Esophagus mucosa (tissue), 1 donor: ENCODE measurements around the gene ZNF185. TPM values are rescaled to one million over a fixed set of nuclear protein-coding genes. Genes with fewer than 3 reads are reported as not detected.
A peak's percentile ranks its signal among the peaks of the same experiment; 100 is the strongest.

Experiments used
- ATAC-seq: fragments of 200-7000 bp; cut with Tn5 transposase; one replicate; pipeline ENCODE4 v1.9.1; 2020
- total RNA-seq: library from RNA; stranded (reverse); gene quantifications from one replicate; pipeline ENCODE4 v1.2.4, GENCODE V29; 2023
- donor health status: DM: yes; HTN: yes; CAD: no.

The ZNF185 gene
- 341 TPM for total RNA-seq

GRCh38 chrX:152897222-152898131 is at the start of gene ZNF185:
Gene ZNF185 (plus strand): TSS chrX:152898067. CDS start chrX:152914490, 16,423 bp downstream.
- ATAC-seq, result peak; percentile 49

GRCh38 chrX:152850465-152850864 is 47.4 kb upstream of the ZNF185 start:
- ATAC-seq, result no peak

- ATAC-seq, result no peak
Observed at GRCh38 chrX:152853986-152854385, 43.9 kb upstream of the ZNF185 start.

- ATAC-seq, result peak; percentile 74
Observed at GRCh38 chrX:152861116-152861515, 36.8 kb upstream of the ZNF185 start.

GRCh38 chrX:152861826-152862225 is 36.0 kb upstream of the ZNF185 start:
- no peak for ATAC-seq

GRCh38 chrX:152865232-152865920 is 32.5 kb upstream of the ZNF185 start:
- peak; percentile 14 for ATAC-seq

GRCh38 chrX:152866386-152866785 is 31.5 kb upstream of the ZNF185 start:
- no peak for ATAC-seq

- ATAC-seq, result no peak
Observed at GRCh38 chrX:152869972-152870371, 27.9 kb upstream of the ZNF185 start.

GRCh38 chrX:152871260-152871659 is 26.6 kb upstream of the ZNF185 start:
- no peak for ATAC-seq

- no peak for ATAC-seq
Observed at GRCh38 chrX:152872522-152872921, 25.3 kb upstream of the ZNF185 start.

GRCh38 chrX:152873361-152873760 is 24.5 kb upstream of the ZNF185 start:
- no peak for ATAC-seq

- peak; percentile 80 for ATAC-seq
Observed at GRCh38 chrX:152876931-152877840, 20.7 kb upstream of the ZNF185 start.

- peak; percentile 74 for ATAC-seq
Observed at GRCh38 chrX:152878976-152879755, 18.7 kb upstream of the ZNF185 start.

GRCh38 chrX:152881289-152881688 is 16.6 kb upstream of the ZNF185 start:
- no peak for ATAC-seq

- no peak for ATAC-seq
Observed at GRCh38 chrX:152884171-152884570, 13.7 kb upstream of the ZNF185 start.

GRCh38 chrX:152886716-152887115 is 11.2 kb upstream of the ZNF185 start:
- no peak for ATAC-seq

GRCh38 chrX:152892499-152892898 is 5.4 kb upstream of the ZNF185 start:
- no peak for ATAC-seq

- ATAC-seq, result no peak
Observed at GRCh38 chrX:152892999-152893891, 4.6 kb upstream of the ZNF185 start.

- peak; percentile 68 for ATAC-seq
Observed at GRCh38 chrX:152893980-152894610, 3.8 kb upstream of the ZNF185 start.

- no peak for ATAC-seq
Observed at GRCh38 chrX:152895121-152895520, 2.7 kb upstream of the ZNF185 start.
